Panc1 (cell line): Measurements from ENCODE around the gene SLF1. TPM values are rescaled to one million over a fixed set of nuclear protein-coding genes. Genes with fewer than 3 reads are reported as not detected.

ENCODE experiments used
- ATAC-seq: fragments of 200-7000 bp; cut with Tn5 transposase; 2 replicates; pipeline ENCODE4 v1.9.1; 2020; ENCODE audit warnings: mild to moderate bottlenecking, moderate library complexity
- BruUV-seq: library from RNA; stranded (reverse); fragments of 400-500 nt; replicated peaks from 2 replicates; lab custom pipeline; 2021; lab: Mats Ljungman, UMichigan
- CTCF ChIA-PET: fragments of 300-600 bp; sonication (Branson Sonifier 250); formaldehyde crosslinking; loops from one replicate; lab custom pipeline; 2022; ENCODE audit warnings: antibody characterized with exemption; lab: Charles Lee
- POLR2A ChIA-PET: fragments of 300-600 bp; sonication (Branson Sonifier 250); formaldehyde crosslinking; loops from one replicate; lab custom pipeline; 2022; ENCODE audit warnings: antibody characterized with exemption; lab: Charles Lee
- DNase-seq: peaks from one replicate; pipeline ENCODE4 v3.0.0-alpha.2; 2010; ENCODE audit warnings: low read depth, low spot score
- H3K27ac ChIP-seq: 2 replicates; pipeline ENCODE4 v1.5.1; 2011; ENCODE audit warnings: mild to moderate bottlenecking, low read length, inconsistent platforms
- H3K27me3 ChIP-seq: fragments of 200-500 bp; sonication (Bioruptor generic); 2 replicates; pipeline ENCODE4 v1.6.0; 2014; ENCODE audit warnings: low read length, inconsistent platforms; ENCODE audit not compliant: control insufficient read depth, insufficient read depth
- H3K36me3 ChIP-seq: fragments of 200-500 bp; sonication (Bioruptor generic); 2 replicates; pipeline ENCODE4 v1.5.1; 2014; ENCODE audit warnings: inconsistent platforms, mild to moderate bottlenecking, low read length, moderate library complexity; ENCODE audit not compliant: control insufficient read depth, insufficient read depth
- H3K4me1 ChIP-seq: 2 replicates; pipeline ENCODE4 v1.5.1; 2011; ENCODE audit warnings: inconsistent platforms, mild to moderate bottlenecking, low read length, moderate library complexity; ENCODE audit not compliant: control insufficient read depth, insufficient read depth
- H3K4me3 ChIP-seq, 2 experiments: 2 replicates each; pipeline ENCODE4 v1.5.1; 2011 to 2012; ENCODE audit warnings: low read depth in 2 of 2, low read length in 2 of 2, mild to moderate bottlenecking in 2 of 2, inconsistent platforms in 1 of 2, moderate library complexity in 1 of 2
- H3K9me3 ChIP-seq: fragments of 200-500 bp; sonication (Bioruptor generic); 2 replicates; pipeline ENCODE4 v1.5.1; 2014; ENCODE audit warnings: low read depth, mild to moderate bottlenecking, inconsistent platforms, low read length, moderate library complexity; ENCODE audit not compliant: control insufficient read depth, insufficient read depth
- CTCF ChIP-seq: fragments of 450-650 bp; IDR thresholded peaks from 2 replicates; pipeline ENCODE4 v1.5.1; 2017; ENCODE audit warnings: mild to moderate bottlenecking
- POLR2AphosphoS5 ChIP-seq: IDR thresholded peaks from 2 replicates; pipeline ENCODE4 v1.6.1; 2012; ENCODE audit warnings: mild to moderate bottlenecking, low read depth, low read length, moderate library complexity
- REST ChIP-seq, 2 experiments: IDR thresholded peaks; 2 replicates each; pipeline ENCODE4 v1.6.1; 2011 to 2012; ENCODE audit warnings: low read depth in 2 of 2, control low read depth in 1 of 2, low read length in 1 of 2, mild to moderate bottlenecking in 1 of 2, moderate library complexity in 1 of 2; ENCODE audit not compliant: insufficient read depth in 1 of 2
- SIN3A ChIP-seq: IDR thresholded peaks from 2 replicates; pipeline ENCODE4 v1.6.1; 2012; ENCODE audit warnings: low read depth, mild to moderate bottlenecking, low read length, moderate library complexity, borderline replicate concordance; ENCODE audit not compliant: insufficient read depth
- TCF7L2 ChIP-seq: IDR thresholded peaks from 2 replicates; pipeline ENCODE4 v1.6.1; 2011; ENCODE audit warnings: mild to moderate bottlenecking, low read depth, low read length, inconsistent platforms
- in situ Hi-C: cut with HindIII; loops from 2 replicates; pipeline ENCODE4 v1.10.0; 2016; ENCODE audit warnings: low sequenced_read_pairs, low pct_unique_long_range_greater_than_20kb
- intact Hi-C: fragments of 100-400 bp; cut with micrococcal nuclease; formaldehyde crosslinking; loops from one replicate; pipeline ENCODE4 v1.10.0; 2022; ENCODE audit not compliant: unreplicated experiment
- total RNA-seq: library from RNA; stranded (reverse); gene quantifications from one replicate; pipeline ENCODE4 v1.2.1, GENCODE V29; 2021; ENCODE audit not compliant: unreplicated experiment

Gene SLF1
- total RNA-seq, 1 experiment from 2014 or later = 9.7 TPM

GRCh38 chr5:94699562-94699961 is 81.1 kb downstream of the SLF1 start:
- TF ChIP-seq SIN3A = no peak
- TF ChIP-seq TCF7L2 = no peak
- TF ChIP-seq POLR2AphosphoS5 = no peak
- TF ChIP-seq REST (IDR thresholded peaks at IDR 0.05; ENCODE audit: insufficient read depth in 1 of 2, low read depth in 2 of 2, low read length in 1 of 2) = no peak
- no peak for TF ChIP-seq CTCF
- Histone ChIP-seq H3K4me1 (no peaks in the 10 kb centered on the region), H3K27ac (no peak overlapping the region), H3K9me3 (no peaks in the 10 kb centered on the region), H3K4me3 (no peak overlapping the region), H3K36me3 (peaks cover 4% of the 10 kb centered on the region; the same call in 1 of the 2 replicates), H3K27me3 (no peaks in the 10 kb centered on the region)
- no TSS peak for BruUV-seq
- in situ Hi-C loops = no loop called here
- ChIA-PET POLR2A (no interaction called here), CTCF (no interaction called here)
- ATAC-seq (no peak), DNase-seq (no peak)
- intact Hi-C loops = no loop called here

DNA sequence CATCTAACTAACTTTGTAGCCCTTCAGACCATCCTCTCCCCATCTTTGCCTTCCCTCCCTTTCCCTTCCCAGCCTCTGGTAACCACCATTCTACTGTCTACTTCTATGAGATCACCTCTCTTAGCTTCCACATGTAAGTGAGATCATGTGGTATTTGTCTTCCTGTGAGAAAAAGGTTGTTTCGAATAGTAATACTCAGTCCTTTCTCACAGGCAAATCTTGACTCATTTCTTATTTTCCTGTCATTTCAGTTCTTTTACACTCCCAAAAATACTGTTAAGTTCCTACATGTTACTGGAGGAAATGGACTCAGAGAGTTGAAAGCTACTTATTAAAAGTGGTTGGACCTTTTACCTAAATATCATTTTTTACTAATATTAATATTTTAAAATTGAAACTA is 82.1 kb downstream of the SLF1 start:
- POLR2A ChIA-PET = no interaction called here
- Histone ChIP-seq H3K9me3 (no peaks in the 10 kb centered on the region), H3K27me3 (no peaks in the 10 kb centered on the region), H3K36me3 (peaks cover 2% of the 10 kb centered on the region; the same call in 1 of the 2 replicates), H3K27ac (no peak overlapping the region), H3K4me3 (no peak overlapping the region), H3K4me1 (no peaks in the 10 kb centered on the region)
- TF ChIP-seq POLR2AphosphoS5 = no peak
- no peak for TF ChIP-seq REST (IDR thresholded peaks at IDR 0.05; ENCODE audit: insufficient read depth in 1 of 2, low read depth in 2 of 2, low read length in 1 of 2)
- no peak for TF ChIP-seq CTCF
- no peak for TF ChIP-seq TCF7L2
- no peak for TF ChIP-seq SIN3A
- CTCF ChIA-PET = no interaction called here
- intact Hi-C loops (no loop called here), in situ Hi-C loops (no loop called here)
- no peak for DNase-seq
- no peak for ATAC-seq
- BruUV-seq = no TSS peak
